ENCODE data around the gene PRR19. TPM values are rescaled to one million over a fixed set of nuclear protein-coding genes. Genes with fewer than 3 reads are reported as not detected.

PRR19 gene
- total RNA-seq, 1 experiment from 2014 or later: 0.93 TPM

Small RNAs within 50 kb of the gene (microRNA-seq; reads per million reads assigned to microRNA genes)
- gene MIR8077 (ENCODE audit: borderline number of aligned reads): not detected

Other genes starting within 250 kb of the PRR19 start
- gene GRIK5, start 231.9 kb upstream of the PRR19 start, total RNA-seq (2021; ENCODE audit: unreplicated experiment): 1.7 TPM
- 24.6 TPM for gene ZNF574, start 226.0 kb upstream of the PRR19 start, total RNA-seq (2021; ENCODE audit: unreplicated experiment)
- 0.89 TPM for gene POU2F2, start 169.7 kb upstream of the PRR19 start, total RNA-seq (2021; ENCODE audit: unreplicated experiment)
- gene DEDD2, start 84.5 kb upstream of the PRR19 start, total RNA-seq (2021; ENCODE audit: unreplicated experiment): 32.7 TPM
- 13.1 TPM for gene ZNF526, start 81.8 kb upstream of the PRR19 start, total RNA-seq (2021; ENCODE audit: unreplicated experiment)
- gene GSK3A, start 59.5 kb upstream of the PRR19 start, total RNA-seq (2021; ENCODE audit: unreplicated experiment): 57.2 TPM
- gene ERF, start 47.0 kb upstream of the PRR19 start, total RNA-seq (2021; ENCODE audit: unreplicated experiment): 96.1 TPM
- 52.0 TPM for gene CIC, start 32.9 kb upstream of the PRR19 start, total RNA-seq (2021; ENCODE audit: unreplicated experiment)
- 110 TPM for gene PAFAH1B3, start 492 bp downstream of the PRR19 start, total RNA-seq (2021; ENCODE audit: unreplicated experiment)
- 7.2 TPM for gene TMEM145, start 11.2 kb downstream of the PRR19 start, total RNA-seq (2021; ENCODE audit: unreplicated experiment)
- gene MEGF8, start 23.5 kb downstream of the PRR19 start, total RNA-seq (2021; ENCODE audit: unreplicated experiment): 24.0 TPM
- 13.9 TPM for gene CNFN, start 88.2 kb downstream of the PRR19 start, total RNA-seq (2021; ENCODE audit: unreplicated experiment)
- 11.3 TPM for gene LIPE, start 125.3 kb downstream of the PRR19 start, total RNA-seq (2021; ENCODE audit: unreplicated experiment)
- 0.32 TPM for gene CXCL17, start 140.8 kb downstream of the PRR19 start, total RNA-seq (2021; ENCODE audit: unreplicated experiment)
- gene CEACAM1, start 226.3 kb downstream of the PRR19 start, total RNA-seq (2021; ENCODE audit: unreplicated experiment): 1.2 TPM

Measured in HCT116 (cell line).